Measurements from ENCODE around the gene GPSM1.

Gene GPSM1

GRCh38 chr9:136289651-136290507, 37.5 kb upstream of the GPSM1 start:
- no peak for ATAC-seq (ENCODE audit: insufficient read depth, low read depth)
- H3K27me3 ChIP-seq (ENCODE audit: insufficient read depth, low read length, poor library complexity), result no peaks in the 10 kb centered on the region
- no peaks in the 10 kb centered on the region for H3K4me1 ChIP-seq (ENCODE audit: insufficient read depth, low read length)
- no peak for DNase-seq
- no peak overlapping the region for H2AFZ ChIP-seq (ENCODE audit: low read depth, low read length)
- H3K9me3 ChIP-seq (ENCODE audit: insufficient read depth, low read length, severe bottlenecking), result peaks cover 3% of the 10 kb centered on the region
- no peaks in the 10 kb centered on the region for H3K79me2 ChIP-seq (ENCODE audit: insufficient read depth, low read length)
- H3K4me2 ChIP-seq (ENCODE audit: insufficient read depth, low read length), result no peak overlapping the region
- no peak overlapping the region for H3K9ac ChIP-seq (ENCODE audit: low read depth, low read length)
- H4K20me1 ChIP-seq (ENCODE audit: insufficient read depth, low read length), result no peaks in the 10 kb centered on the region
- H3K4me3 ChIP-seq (ENCODE audit: low read depth in 1 of 2, low read length in 2 of 2), result no peak overlapping the region
- TF ChIP-seq CTCF (IDR thresholded peaks at IDR 0.05; ENCODE audit: borderline replicate concordance, extremely low read depth, low read length, poor library complexity, severe bottlenecking), result peak; percentile 32
- TF ChIP-seq EZH2 (IDR thresholded peaks at IDR 0.05; ENCODE audit: borderline replicate concordance, low read depth, low read length, severe bottlenecking), result no peak
- H3K36me3 ChIP-seq (ENCODE audit: insufficient read depth, low read length), result no peaks in the 10 kb centered on the region
- no peak overlapping the region for H3K27ac ChIP-seq (ENCODE audit: low read length)

GRCh38 chr9:136290508-136291000, 36.8 kb upstream of the GPSM1 start:
- TF ChIP-seq EZH2 (IDR thresholded peaks at IDR 0.05; ENCODE audit: borderline replicate concordance, low read depth, low read length, severe bottlenecking) (no peak), CTCF (IDR thresholded peaks at IDR 0.05; ENCODE audit: borderline replicate concordance, extremely low read depth, low read length, poor library complexity, severe bottlenecking) (no peak)

GRCh38 chr9:136291306-136292025, 35.9 kb upstream of the GPSM1 start:
- Histone ChIP-seq H2AFZ (ENCODE audit: low read depth, low read length) (no peak overlapping the region), H3K4me2 (ENCODE audit: insufficient read depth, low read length) (no peak overlapping the region), H3K27me3 (ENCODE audit: insufficient read depth, low read length, poor library complexity) (no peaks in the 10 kb centered on the region), H3K79me2 (ENCODE audit: insufficient read depth, low read length) (no peaks in the 10 kb centered on the region), H3K4me1 (ENCODE audit: insufficient read depth, low read length) (no peaks in the 10 kb centered on the region), H3K27ac (ENCODE audit: low read length) (no peak overlapping the region), H4K20me1 (ENCODE audit: insufficient read depth, low read length) (no peaks in the 10 kb centered on the region), H3K9ac (ENCODE audit: low read depth, low read length) (no peak overlapping the region), H3K4me3 (ENCODE audit: low read depth in 1 of 2, low read length in 2 of 2) (no peak overlapping the region), H3K36me3 (ENCODE audit: insufficient read depth, low read length) (no peaks in the 10 kb centered on the region), H3K9me3 (ENCODE audit: insufficient read depth, low read length, severe bottlenecking) (peaks cover 3% of the 10 kb centered on the region)
- TF ChIP-seq EZH2 (IDR thresholded peaks at IDR 0.05; ENCODE audit: borderline replicate concordance, low read depth, low read length, severe bottlenecking) (no peak), CTCF (IDR thresholded peaks at IDR 0.05; ENCODE audit: borderline replicate concordance, extremely low read depth, low read length, poor library complexity, severe bottlenecking) (no peak)
- DNase-seq (no peak), ATAC-seq (ENCODE audit: insufficient read depth, low read depth) (no peak)

More at GRCh38 chr9:136290508-136291000, 36.8 kb upstream of the GPSM1 start:
- Histone ChIP-seq H4K20me1 (ENCODE audit: insufficient read depth, low read length) (no peaks in the 10 kb centered on the region), H3K4me2 (ENCODE audit: insufficient read depth, low read length) (no peak overlapping the region), H3K9ac (ENCODE audit: low read depth, low read length) (no peak overlapping the region), H3K4me3 (ENCODE audit: low read depth in 1 of 2, low read length in 2 of 2) (no peak overlapping the region), H3K4me1 (ENCODE audit: insufficient read depth, low read length) (no peaks in the 10 kb centered on the region), H3K27ac (ENCODE audit: low read length) (no peak overlapping the region), H3K79me2 (ENCODE audit: insufficient read depth, low read length) (no peaks in the 10 kb centered on the region), H3K9me3 (ENCODE audit: insufficient read depth, low read length, severe bottlenecking) (peaks cover 3% of the 10 kb centered on the region), H3K27me3 (ENCODE audit: insufficient read depth, low read length, poor library complexity) (no peaks in the 10 kb centered on the region), H2AFZ (ENCODE audit: low read depth, low read length) (no peak overlapping the region), H3K36me3 (ENCODE audit: insufficient read depth, low read length) (no peaks in the 10 kb centered on the region)
- DNase-seq (no peak), ATAC-seq (ENCODE audit: insufficient read depth, low read depth) (no peak)

Measured in DND-41 (cell line).